ENCODE data around the gene PAM. TPM values are rescaled to one million over a fixed set of nuclear protein-coding genes. Genes with fewer than 3 reads are reported as not detected.

PAM gene
- polyA plus RNA-seq, 3 donors = 188 to 222 (median 195) TPM

- DNase-seq (ENCODE audit: extremely low read depth in 1 of 11, low read depth in 9 of 11, low spot score in 4 of 11) = no peak
These were observed 42.3 kb downstream of the PAM start for GRCh38 chr5:102797322-102797884.

- no peak for DNase-seq (ENCODE audit: extremely low read depth in 1 of 11, low read depth in 9 of 11, low spot score in 4 of 11)
These were observed 43.1 kb downstream of the PAM start for GRCh38 chr5:102798104-102798785.

GRCh38 chr5:102799017-102799416 is 43.9 kb downstream of the PAM start:
- no peak for DNase-seq (ENCODE audit: extremely low read depth in 1 of 11, low read depth in 9 of 11, low spot score in 4 of 11)

- DNase-seq (ENCODE audit: extremely low read depth in 1 of 11, low read depth in 9 of 11, low spot score in 4 of 11) = no peak
These were observed 45.3 kb downstream of the PAM start for GRCh38 chr5:102800427-102800826.

- no peak for DNase-seq (ENCODE audit: extremely low read depth in 1 of 11, low read depth in 9 of 11, low spot score in 4 of 11)
These were observed 46.3 kb downstream of the PAM start for GRCh38 chr5:102801371-102801770.

GRCh38 chr5:102802708-102803458 is 47.8 kb downstream of the PAM start:
- no peak for DNase-seq (ENCODE audit: extremely low read depth in 1 of 11, low read depth in 9 of 11, low spot score in 4 of 11)

- peak in 1 of 11 donors; percentile 28 for DNase-seq (ENCODE audit: extremely low read depth in 1 of 11, low read depth in 9 of 11, low spot score in 4 of 11)
These were observed 52.9 kb downstream of the PAM start for GRCh38 chr5:102807878-102808502.

- DNase-seq (ENCODE audit: extremely low read depth in 1 of 11, low read depth in 9 of 11, low spot score in 4 of 11) = no peak
These were observed 53.9 kb downstream of the PAM start for GRCh38 chr5:102809033-102809432.

GRCh38 chr5:102811972-102812371 is 56.9 kb downstream of the PAM start:
- DNase-seq (ENCODE audit: extremely low read depth in 1 of 11, low read depth in 9 of 11, low spot score in 4 of 11) = no peak

GRCh38 chr5:102813740-102814139 is 58.6 kb downstream of the PAM start:
- DNase-seq (ENCODE audit: extremely low read depth in 1 of 11, low read depth in 9 of 11, low spot score in 4 of 11) = no peak

GRCh38 chr5:102815084-102815483 is 60.0 kb downstream of the PAM start:
- no peak for DNase-seq (ENCODE audit: extremely low read depth in 1 of 11, low read depth in 9 of 11, low spot score in 4 of 11)

- no peak for DNase-seq (ENCODE audit: extremely low read depth in 1 of 11, low read depth in 9 of 11, low spot score in 4 of 11)
These were observed 60.6 kb downstream of the PAM start for GRCh38 chr5:102815540-102816332.

GRCh38 chr5:102818345-102818744 is 63.2 kb downstream of the PAM start:
- no peak for DNase-seq (ENCODE audit: extremely low read depth in 1 of 11, low read depth in 9 of 11, low spot score in 4 of 11)

- no peak for DNase-seq (ENCODE audit: extremely low read depth in 1 of 11, low read depth in 9 of 11, low spot score in 4 of 11)
These were observed 63.8 kb downstream of the PAM start for GRCh38 chr5:102818934-102819333.

GRCh38 chr5:102819634-102820033 is 64.5 kb downstream of the PAM start:
- no peak for DNase-seq (ENCODE audit: extremely low read depth in 1 of 11, low read depth in 9 of 11, low spot score in 4 of 11)

GRCh38 chr5:102823441-102823874 is 68.4 kb downstream of the PAM start:
- no peak for DNase-seq (ENCODE audit: extremely low read depth in 1 of 11, low read depth in 9 of 11, low spot score in 4 of 11)

GRCh38 chr5:102826629-102827028 is 71.5 kb downstream of the PAM start:
- DNase-seq (ENCODE audit: extremely low read depth in 1 of 11, low read depth in 9 of 11, low spot score in 4 of 11) = no peak

- DNase-seq (ENCODE audit: extremely low read depth in 1 of 11, low read depth in 9 of 11, low spot score in 4 of 11) = no peak
These were observed 75.1 kb downstream of the PAM start for GRCh38 chr5:102830241-102830640.

GRCh38 chr5:102832445-102832844 is 77.3 kb downstream of the PAM start:
- no peak for DNase-seq (ENCODE audit: extremely low read depth in 1 of 11, low read depth in 9 of 11, low spot score in 4 of 11)

Measured in renal cortex interstitium (tissue), 11 donors.